ENCODE measurements around the gene MALSU1.
"Not testable (repeated sequence)": the region's sequence is repeated elsewhere in the genome, so short reads cannot be mapped to it uniquely, and the experiment has no call there.

MALSU1 gene

GRCh38 chr7:23294549-23295400 is 4.4 kb upstream of the MALSU1 start:
- H3K4me3 ChIP-seq (ENCODE audit: low read depth, low read length) = no peak overlapping the region
- no peak for TF ChIP-seq CTCF (conservative IDR thresholded peaks at IDR 0.05; ENCODE audit: low read depth, low read length)
- DNase-seq (ENCODE audit: low read depth) = no peak

- no peak for DNase-seq (ENCODE audit: low read depth)
- no peak overlapping the region for H3K4me3 ChIP-seq (ENCODE audit: low read depth, low read length)
- TF ChIP-seq CTCF (conservative IDR thresholded peaks at IDR 0.05; ENCODE audit: low read depth, low read length) = no peak
Observed at GRCh38 chr7:23295401-23295697, 3.8 kb upstream of the MALSU1 start.

GRCh38 chr7:23298141-23298881 is 828 bp upstream of the MALSU1 start:
- no peak for TF ChIP-seq CTCF (conservative IDR thresholded peaks at IDR 0.05; ENCODE audit: low read depth, low read length)
- peak; percentile 90 for DNase-seq (ENCODE audit: low read depth)
- H3K4me3 ChIP-seq (ENCODE audit: low read depth, low read length) = no peak overlapping the region

- no peak for TF ChIP-seq CTCF (conservative IDR thresholded peaks at IDR 0.05; ENCODE audit: low read depth, low read length)
- peak; percentile 62 for DNase-seq (ENCODE audit: low read depth)
- H3K4me3 ChIP-seq (ENCODE audit: low read depth, low read length) = peak overlapping the region; percentile 93
Observed at GRCh38 chr7:23299770-23300300, 696 bp downstream of the MALSU1 start.

GRCh38 chr7:23306936-23307521 is 7.9 kb downstream of the MALSU1 start:
- no peak overlapping the region for H3K4me3 ChIP-seq (ENCODE audit: low read depth, low read length)
- DNase-seq (ENCODE audit: low read depth) = no peak
- no peak for TF ChIP-seq CTCF (conservative IDR thresholded peaks at IDR 0.05; ENCODE audit: low read depth, low read length)

GRCh38 chr7:23308754-23309153 is 9.6 kb downstream of the MALSU1 start:
- TF ChIP-seq CTCF (conservative IDR thresholded peaks at IDR 0.05; ENCODE audit: low read depth, low read length) = no peak
- no peak overlapping the region for H3K4me3 ChIP-seq (ENCODE audit: low read depth, low read length)
- no peak for DNase-seq (ENCODE audit: low read depth)

- H3K4me3 ChIP-seq (ENCODE audit: low read depth, low read length); DNase-seq (ENCODE audit: low read depth): not testable (repeated sequence)
Observed at GRCh38 chr7:23312141-23312540, 13.0 kb downstream of the MALSU1 start.
